HepG2 (cell line): ENCODE results near the gene C14orf93. TPM values are rescaled to one million over a fixed set of nuclear protein-coding genes. Genes with fewer than 3 reads are reported as not detected.
A peak's percentile ranks its signal among the peaks of the same experiment; 100 is the strongest.

Experiments
- ELK4 ChIP-seq: sonication (generic); formaldehyde crosslinking; IDR thresholded peaks from 2 replicates; pipeline ENCODE4 v1.9.0; 2021; ENCODE audit warnings: missing genetic modification reagents, borderline replicate concordance
- FIP1L1 ChIP-seq: fragments of 200-400 bp; formaldehyde crosslinking; IDR thresholded peaks from 2 replicates; pipeline ENCODE4 v1.6.1; 2018; ENCODE audit warnings: low read depth, mild to moderate bottlenecking, low read length, moderate library complexity, borderline replicate concordance; ENCODE audit not compliant: insufficient read depth
- KLF12 ChIP-seq: sonication (generic); formaldehyde crosslinking; IDR thresholded peaks from 2 replicates; pipeline ENCODE4 v1.4.0; 2020; ENCODE audit warnings: missing genetic modification reagents, borderline replicate concordance
- KLF9 ChIP-seq: IDR thresholded peaks from 2 replicates; pipeline ENCODE4 v1.6.1; 2016; ENCODE audit warnings: low read depth
- MEIS2 ChIP-seq: sonication (generic); formaldehyde crosslinking; IDR thresholded peaks from 2 replicates; pipeline ENCODE4 v1.9.0; 2021; ENCODE audit warnings: mild to moderate bottlenecking, missing genetic modification reagents
- MLX ChIP-seq: IDR thresholded peaks from 2 replicates; pipeline ENCODE4 v1.6.1; 2016
- NBN ChIP-seq: fragments of 450-650 bp; conservative IDR thresholded peaks from 2 replicates; pipeline ENCODE4 v1.6.1; 2017
- NFIC ChIP-seq: IDR thresholded peaks from 2 replicates; pipeline ENCODE4 v1.6.1; 2012; ENCODE audit warnings: mild to moderate bottlenecking, low read length, inconsistent platforms
- NR2F2 ChIP-seq: IDR thresholded peaks from 2 replicates; pipeline ENCODE4 v1.6.1; 2012; ENCODE audit warnings: low read depth, inconsistent platforms, borderline replicate concordance
- SMC3 ChIP-seq: IDR thresholded peaks from 2 replicates; pipeline ENCODE4 v1.6.1; 2011; ENCODE audit warnings: low read length, improper control_type of control experiment
- TIGD3 ChIP-seq: sonication (generic); formaldehyde crosslinking; IDR thresholded peaks from 2 replicates; pipeline ENCODE4 v1.5.1; 2020; ENCODE audit warnings: mild to moderate bottlenecking, missing genetic modification reagents, borderline replicate concordance
- U2AF1 ChIP-seq: fragments of 200-400 bp; formaldehyde crosslinking; optimal IDR thresholded peaks from 2 replicates; pipeline ENCODE3; 2017; ENCODE audit warnings: mild to moderate bottlenecking, low read depth, low read length
- ZBTB2 ChIP-seq: sonication (generic); formaldehyde crosslinking; IDR thresholded peaks from 2 replicates; pipeline ENCODE4 v1.8.0; 2022; ENCODE audit warnings: low read depth, missing genetic modification reagents
- ZNF335 ChIP-seq: sonication (generic); formaldehyde crosslinking; IDR thresholded peaks from 2 replicates; pipeline ENCODE4 v1.4.0; 2020; ENCODE audit warnings: missing genetic modification reagents
- ZNF512B ChIP-seq: sonication (generic); formaldehyde crosslinking; IDR thresholded peaks from 2 replicates; pipeline ENCODE4 v1.5.1; 2020; ENCODE audit warnings: missing genetic modification reagents, mild to moderate bottlenecking, borderline replicate concordance
- ZSCAN29 ChIP-seq: sonication (generic); formaldehyde crosslinking; conservative IDR thresholded peaks from 2 replicates; pipeline ENCODE4 v1.4.0; 2020; ENCODE audit warnings: mild to moderate bottlenecking, missing genetic modification reagents
- polyA plus RNA-seq, 8 experiments: library from polyadenylated mRNA; depleted of rRNA in 3 of 8; stranded (reverse) in 7 of 8; unstranded in 1 of 8; fragments of >200 nt; fragmentation: Illumina TruSeq in 4 of 8; extraction: Trizol in 4 of 8; gene quantifications; 2 replicates each; pipeline versions ENCODE4 v1.2.1 to v1.2.3, GENCODE V29; 2011 to 2016; ENCODE audit warnings: low read depth in 4 of 8, missing spikeins in 1 of 8, mixed read lengths in 1 of 8; ENCODE audit not compliant: insufficient read depth in 1 of 8
- total RNA-seq, 5 experiments: library from RNA; depleted of rRNA; stranded (reverse); fragments of >200 nt; fragmentation: Illumina TruSeq; extraction: Trizol; gene quantifications; 2 replicates each; pipeline ENCODE4 v1.2.3, GENCODE V29; 2016; ENCODE audit warnings: low read depth in 1 of 5
- TF ChIP-seq, protein P1 (sequence below): sonication (generic); formaldehyde crosslinking; IDR thresholded peaks from 2 replicates; pipeline ENCODE4 v1.5.1; 2020; ENCODE audit warnings: mild to moderate bottlenecking, missing genetic modification reagents, moderate library complexity
- TF ChIP-seq, protein P2 (sequence below): fragments of 450-650 bp; IDR thresholded peaks from 2 replicates; pipeline ENCODE4 v1.6.1; 2016

C14orf93 gene
- total and polyA plus RNA-seq, 2 of the 13 experiments (the other 11 are each of a cell fraction or from before 2014, with no cell fraction given) = 11.4 to 22.5 TPM

DNA sequence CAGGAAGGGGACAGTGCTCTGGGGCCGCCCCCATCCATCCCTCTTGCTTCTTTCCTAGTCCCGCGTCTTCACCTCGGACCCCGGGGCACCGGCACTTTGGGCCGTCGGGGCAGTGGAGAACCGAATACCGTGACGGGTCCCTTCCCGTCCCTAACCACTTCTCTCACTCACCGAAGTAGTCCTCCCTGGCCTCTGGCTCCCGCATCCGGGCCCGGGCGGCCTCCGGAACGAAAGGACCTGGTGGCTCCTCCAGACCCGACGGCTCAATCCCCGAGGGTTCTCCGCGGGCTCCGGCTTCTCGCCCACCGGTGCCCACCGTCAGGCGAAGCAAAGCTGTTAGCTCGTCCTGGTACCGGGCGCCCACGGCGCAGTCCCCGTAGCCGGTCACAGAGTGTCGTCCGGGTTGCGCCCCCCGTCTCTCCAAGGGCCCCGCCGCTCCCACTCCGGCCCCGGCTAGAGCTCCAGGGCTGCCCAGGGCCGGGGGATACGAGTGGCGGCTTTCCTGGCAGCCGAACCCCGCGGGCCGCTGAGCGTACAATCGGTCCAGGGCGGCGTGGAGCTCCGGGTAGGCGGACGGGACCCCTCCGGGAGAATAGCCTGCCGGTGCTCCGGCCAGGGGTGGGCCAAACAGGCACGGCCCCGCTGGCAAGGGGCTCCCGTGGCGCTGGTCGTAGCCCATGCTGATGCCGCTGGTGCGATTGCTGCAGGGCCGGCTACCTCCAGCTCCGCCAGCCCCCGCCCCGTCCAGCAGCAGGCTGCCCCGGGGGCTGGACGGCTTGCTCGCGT lies 28.7 kb downstream of the C14orf93 start (continued):
- no peak; the same call in 1 of the 2 replicates for TF ChIP-seq ZNF335 (CRISPR knock-in tag)
- TF ChIP-seq, protein P1, sequence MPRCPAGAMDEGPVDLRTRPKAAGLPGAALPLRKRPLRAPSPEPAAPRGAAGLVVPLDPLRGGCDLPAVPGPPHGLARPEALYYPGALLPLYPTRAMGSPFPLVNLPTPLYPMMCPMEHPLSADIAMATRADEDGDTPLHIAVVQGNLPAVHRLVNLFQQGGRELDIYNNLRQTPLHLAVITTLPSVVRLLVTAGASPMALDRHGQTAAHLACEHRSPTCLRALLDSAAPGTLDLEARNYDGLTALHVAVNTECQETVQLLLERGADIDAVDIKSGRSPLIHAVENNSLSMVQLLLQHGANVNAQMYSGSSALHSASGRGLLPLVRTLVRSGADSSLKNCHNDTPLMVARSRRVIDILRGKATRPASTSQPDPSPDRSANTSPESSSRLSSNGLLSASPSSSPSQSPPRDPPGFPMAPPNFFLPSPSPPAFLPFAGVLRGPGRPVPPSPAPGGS (CRISPR knock-in tag) = 0 out of 2 replicates have a peak, but pooled peaks have one; percentile 49
- no peak for TF ChIP-seq ZBTB2
- no peak for TF ChIP-seq KLF12 (CRISPR knock-in tag)
- TF ChIP-seq ZSCAN29 (CRISPR knock-in tag) = 0 out of 2 replicates have a peak, but pooled peaks have one; percentile 54
- peak; percentile 97 for TF ChIP-seq U2AF1
- peak; percentile 82; the same call in 1 of the 2 replicates for TF ChIP-seq ZNF512B
- no peak; the same call in 1 of the 2 replicates for TF ChIP-seq KLF9 (CRISPR knock-in tag)
- TF ChIP-seq NFIC = no peak
- TF ChIP-seq NR2F2 = no peak
- TF ChIP-seq, protein P2, sequence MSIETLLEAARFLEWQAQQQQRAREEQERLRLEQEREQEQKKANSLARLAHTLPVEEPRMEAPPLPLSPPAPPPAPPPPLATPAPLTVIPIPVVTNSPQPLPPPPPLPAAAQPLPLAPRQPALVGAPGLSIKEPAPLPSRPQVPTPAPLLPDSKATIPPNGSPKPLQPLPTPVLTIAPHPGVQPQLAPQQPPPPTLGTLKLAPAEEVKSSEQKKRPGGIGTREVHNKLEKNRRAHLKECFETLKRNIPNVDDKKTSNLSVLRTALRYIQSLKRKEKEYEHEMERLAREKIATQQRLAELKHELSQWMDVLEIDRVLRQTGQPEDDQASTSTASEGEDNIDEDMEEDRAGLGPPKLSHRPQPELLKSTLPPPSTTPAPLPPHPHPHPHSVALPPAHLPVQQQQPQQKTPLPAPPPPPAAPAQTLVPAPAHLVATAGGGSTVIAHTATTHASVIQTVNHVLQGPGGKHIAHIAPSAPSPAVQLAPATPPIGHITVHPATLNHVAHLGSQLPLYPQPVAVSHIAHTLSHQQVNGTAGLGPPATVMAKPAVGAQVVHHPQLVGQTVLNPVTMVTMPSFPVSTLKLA = no peak
- TF ChIP-seq ELK4 (CRISPR knock-in tag) = no peak
- 0 out of 2 replicates have a peak, but pooled peaks have one; percentile 40 for TF ChIP-seq FIP1L1
- TF ChIP-seq SMC3 = no peak
- no peak for TF ChIP-seq MEIS2 (CRISPR knock-in tag)
- TF ChIP-seq TIGD3 (CRISPR knock-in tag) = peak; percentile 27
- no peak for TF ChIP-seq MLX (CRISPR knock-in tag)
- no peak for TF ChIP-seq NBN
